ENCODE measurements around the gene LGALS9. TPM values are rescaled to one million over a fixed set of nuclear protein-coding genes. Genes with fewer than 3 reads are reported as not detected.

The LGALS9 gene
- polyA plus RNA-seq, 3 donors: 149 to 581 (median 149) TPM

GRCh38 chr17:27663936-27664605, 33.1 kb downstream of the LGALS9 start:
- no peaks in the 10 kb centered on the region for H3K36me3 Mint-ChIP-seq
- TF ChIP-seq CTCF (IDR thresholded peaks at IDR 0.05): no peak
- H3K27me3 Mint-ChIP-seq (ENCODE audit: low read depth in 3 of 3): peaks cover 0 to 6% (median 3%) of the 10 kb centered on the region in 3 donors
- Histone ChIP-seq H3K4me1 (ENCODE audit: control insufficient read depth in 1 of 2, insufficient read depth in 2 of 2, low read length in 2 of 2) (no peaks in the 10 kb centered on the region), H3K4me2 (replicated peaks; ENCODE audit: extremely low read depth, low read length, poor library complexity, severe bottlenecking) (no peak overlapping the region), H2AFZ (ENCODE audit: insufficient read depth, low read depth, low read length, poor library complexity, severe bottlenecking) (no peak overlapping the region), H3K4me3 (replicated peaks in 1 of 3; ENCODE audit: low read depth in 2 of 3, low read length in 3 of 3) (no peak overlapping the region), H3K9ac (ENCODE audit: insufficient read depth, low read length, poor library complexity, severe bottlenecking) (no peak overlapping the region), H4K20me1 (ENCODE audit: insufficient read depth, low read length) (no peaks in the 10 kb centered on the region), H3K27me3 (ENCODE audit: control insufficient read depth in 2 of 2, insufficient read depth in 2 of 2, low read length in 2 of 2) (no peaks in the 10 kb centered on the region), H3K36me3 (replicated peaks in 1 of 2; ENCODE audit: control insufficient read depth in 1 of 2, insufficient read depth in 2 of 2, low read length in 2 of 2) (no peaks in the 10 kb centered on the region), H3K27ac (ENCODE audit: low read depth in 1 of 2, low read length in 2 of 2) (no peak overlapping the region), H3K9me3 (replicated peaks in 1 of 2; ENCODE audit: control insufficient read depth in 1 of 2, insufficient read depth in 1 of 2, low read length in 2 of 2) (no peaks in the 10 kb centered on the region), H3K79me2 (ENCODE audit: insufficient read depth, low read length) (no peaks in the 10 kb centered on the region)
- intact Hi-C loops (cut with micrococcal nuclease): loop anchor here in 1 of 2 donors (10.0 kb wide), 1 partner anchor 211 kb away; no protein-coding TSS in a partner anchor
- H3K4me1 Mint-ChIP-seq: no peaks in the 10 kb centered on the region
- H3K9me3 Mint-ChIP-seq: no peaks in the 10 kb centered on the region
- 85% methylated on average over 4 of the region's 8 CpGs for WGBS (ENCODE audit: insufficient coverage)
- DNase-seq: no peak
- no peak overlapping the region for H3K27ac Mint-ChIP-seq
- H3K4me3 Mint-ChIP-seq: no peak overlapping the region

- Mint-ChIP-seq H3K27me3 (ENCODE audit: low read depth in 3 of 3) (peaks cover 0 to 6% (median 3%) of the 10 kb centered on the region in 3 donors), H3K4me3 (no peak overlapping the region), H3K36me3 (no peaks in the 10 kb centered on the region), H3K27ac (no peak overlapping the region), H3K9me3 (no peaks in the 10 kb centered on the region), H3K4me1 (no peaks in the 10 kb centered on the region)
- intact Hi-C loops (cut with micrococcal nuclease): loop anchor here in 1 of 2 donors (10.0 kb wide), 1 partner anchor 210 kb away; no protein-coding TSS in a partner anchor
- no peaks in the 10 kb centered on the region for H3K36me3 ChIP-seq (replicated peaks in 1 of 2; ENCODE audit: control insufficient read depth in 1 of 2, insufficient read depth in 2 of 2, low read length in 2 of 2)
- H3K4me3 ChIP-seq (replicated peaks in 1 of 3; ENCODE audit: low read depth in 2 of 3, low read length in 3 of 3): no peak overlapping the region
- H3K4me2 ChIP-seq (replicated peaks; ENCODE audit: extremely low read depth, low read length, poor library complexity, severe bottlenecking): no peak overlapping the region
- no peaks in the 10 kb centered on the region for H3K4me1 ChIP-seq (ENCODE audit: control insufficient read depth in 1 of 2, insufficient read depth in 2 of 2, low read length in 2 of 2)
- H3K27me3 ChIP-seq (ENCODE audit: control insufficient read depth in 2 of 2, insufficient read depth in 2 of 2, low read length in 2 of 2): no peaks in the 10 kb centered on the region
- 92% methylated on average over 2 of the region's 2 CpGs for WGBS (ENCODE audit: insufficient coverage)
- H3K27ac ChIP-seq (ENCODE audit: low read depth in 1 of 2, low read length in 2 of 2): no peak overlapping the region
- TF ChIP-seq CTCF (IDR thresholded peaks at IDR 0.05): no peak
- H3K9me3 ChIP-seq (replicated peaks in 1 of 2; ENCODE audit: control insufficient read depth in 1 of 2, insufficient read depth in 1 of 2, low read length in 2 of 2): no peaks in the 10 kb centered on the region
- DNase-seq: no peak
- no peaks in the 10 kb centered on the region for H4K20me1 ChIP-seq (ENCODE audit: insufficient read depth, low read length)
- H3K9ac ChIP-seq (ENCODE audit: insufficient read depth, low read length, poor library complexity, severe bottlenecking): no peak overlapping the region
- H3K79me2 ChIP-seq (ENCODE audit: insufficient read depth, low read length): no peaks in the 10 kb centered on the region
- H2AFZ ChIP-seq (ENCODE audit: insufficient read depth, low read depth, low read length, poor library complexity, severe bottlenecking): no peak overlapping the region
Measured at GRCh38 chr17:27664606-27664965, 33.6 kb downstream of the LGALS9 start.

Measured in CD14-positive monocyte (primary cell).